Cerebellar nuclear complex (tissue), 1 donor: Measurements from ENCODE around the gene ZNF280D.
"Not testable (repeated sequence)": the region's sequence is repeated elsewhere in the genome, so short reads cannot be mapped to it uniquely, and the experiment has no call there.

Experiments
- DNase-seq, 2 experiments: peaks; one replicate each; lab custom pipeline; 2025; lab: John Stamatoyannopoulos, UW

Gene ZNF280D

GRCh38 chr15:56715220-56715619, 18.1 kb downstream of the ZNF280D start:
- DNase-seq: no peak

GRCh38 chr15:56709502-56709901, 23.8 kb downstream of the ZNF280D start:
- not testable (repeated sequence) for DNase-seq

GRCh38 chr15:56699743-56700142, 33.6 kb downstream of the ZNF280D start:
- DNase-seq: no peak

- DNase-seq: no peak
Measured at GRCh38 chr15:56698270-56698669, 35.0 kb downstream of the ZNF280D start.

GRCh38 chr15:56693761-56694160, 39.5 kb downstream of the ZNF280D start:
- no peak for DNase-seq

GRCh38 chr15:56690733-56691132, 42.6 kb downstream of the ZNF280D start:
- no peak for DNase-seq

- no peak for DNase-seq
Measured at GRCh38 chr15:56683908-56684307, 49.4 kb downstream of the ZNF280D start.

GRCh38 chr15:56681113-56681512, 52.2 kb downstream of the ZNF280D start:
- no peak for DNase-seq

GRCh38 chr15:56679225-56679624, 54.1 kb downstream of the ZNF280D start:
- no peak for DNase-seq

GRCh38 chr15:56678571-56678970, 54.7 kb downstream of the ZNF280D start:
- DNase-seq: no peak

- no peak for DNase-seq
Measured at GRCh38 chr15:56677271-56677670, 56.0 kb downstream of the ZNF280D start.

GRCh38 chr15:56675930-56676329, 57.4 kb downstream of the ZNF280D start:
- no peak for DNase-seq

- no peak for DNase-seq
Measured at GRCh38 chr15:56674857-56675256, 58.5 kb downstream of the ZNF280D start.

GRCh38 chr15:56672721-56673120, 60.6 kb downstream of the ZNF280D start:
- no peak for DNase-seq

- DNase-seq: no peak
Measured at GRCh38 chr15:56667517-56667916, 65.8 kb downstream of the ZNF280D start.

GRCh38 chr15:56660943-56661342, 72.4 kb downstream of the ZNF280D start:
- DNase-seq: no peak

- DNase-seq: no peak
Measured at GRCh38 chr15:56659197-56659596, 74.1 kb downstream of the ZNF280D start.

GRCh38 chr15:56654624-56655023, 78.7 kb downstream of the ZNF280D start:
- DNase-seq: no peak

- no peak for DNase-seq
Measured at GRCh38 chr15:56654216-56654615, 79.1 kb downstream of the ZNF280D start.

- no peak for DNase-seq
Measured at GRCh38 chr15:56653787-56654186, 79.5 kb downstream of the ZNF280D start.

- no peak for DNase-seq
Measured at GRCh38 chr15:56653107-56653506, 80.2 kb downstream of the ZNF280D start.

- DNase-seq: no peak
Measured at GRCh38 chr15:56648311-56648710, 85.0 kb downstream of the ZNF280D start.

GRCh38 chr15:56640549-56640948, 92.8 kb downstream of the ZNF280D start:
- no peak for DNase-seq

GRCh38 chr15:56640127-56640526, 93.2 kb downstream of the ZNF280D start:
- DNase-seq: no peak

- no peak for DNase-seq
Measured at GRCh38 chr15:56639631-56640030, 93.7 kb downstream of the ZNF280D start.
